RPMI8226 (cell line): ENCODE measurements around the gene KCNK10.
"Not testable (repeated sequence)": the region's sequence is repeated elsewhere in the genome, so short reads cannot be mapped to it uniquely, and the experiment has no call there.

ENCODE experiments used
- DNase-seq: peaks from one replicate; pipeline ENCODE4 v3.0.0-alpha.2; 2015

Gene KCNK10

GRCh38 chr14:88264116-88264515, 59.0 kb downstream of the KCNK10 start:
- DNase-seq: no peak

GRCh38 chr14:88261302-88261701, 61.8 kb downstream of the KCNK10 start:
- DNase-seq: not testable (repeated sequence)

DNA sequence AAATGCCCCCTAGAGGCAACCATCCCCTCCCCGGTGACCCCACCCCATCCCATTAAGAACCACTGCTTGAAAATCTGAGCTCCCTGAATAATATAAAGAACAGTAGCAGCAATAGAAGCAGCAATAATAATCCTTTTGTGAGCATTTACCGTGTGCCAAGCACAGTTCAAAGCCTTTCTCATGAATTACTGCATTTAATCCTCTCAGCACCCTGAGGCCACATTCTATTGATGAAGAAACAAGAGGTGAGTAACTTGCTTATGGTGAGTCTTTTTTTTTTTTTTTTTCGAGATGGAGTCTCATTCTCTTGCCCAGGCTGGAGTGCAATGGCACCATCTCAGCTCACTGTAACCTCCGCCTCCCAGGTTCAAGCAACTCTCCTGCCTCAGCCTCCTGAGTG, 65.0 kb downstream of the KCNK10 start:
- no peak for DNase-seq

DNA sequence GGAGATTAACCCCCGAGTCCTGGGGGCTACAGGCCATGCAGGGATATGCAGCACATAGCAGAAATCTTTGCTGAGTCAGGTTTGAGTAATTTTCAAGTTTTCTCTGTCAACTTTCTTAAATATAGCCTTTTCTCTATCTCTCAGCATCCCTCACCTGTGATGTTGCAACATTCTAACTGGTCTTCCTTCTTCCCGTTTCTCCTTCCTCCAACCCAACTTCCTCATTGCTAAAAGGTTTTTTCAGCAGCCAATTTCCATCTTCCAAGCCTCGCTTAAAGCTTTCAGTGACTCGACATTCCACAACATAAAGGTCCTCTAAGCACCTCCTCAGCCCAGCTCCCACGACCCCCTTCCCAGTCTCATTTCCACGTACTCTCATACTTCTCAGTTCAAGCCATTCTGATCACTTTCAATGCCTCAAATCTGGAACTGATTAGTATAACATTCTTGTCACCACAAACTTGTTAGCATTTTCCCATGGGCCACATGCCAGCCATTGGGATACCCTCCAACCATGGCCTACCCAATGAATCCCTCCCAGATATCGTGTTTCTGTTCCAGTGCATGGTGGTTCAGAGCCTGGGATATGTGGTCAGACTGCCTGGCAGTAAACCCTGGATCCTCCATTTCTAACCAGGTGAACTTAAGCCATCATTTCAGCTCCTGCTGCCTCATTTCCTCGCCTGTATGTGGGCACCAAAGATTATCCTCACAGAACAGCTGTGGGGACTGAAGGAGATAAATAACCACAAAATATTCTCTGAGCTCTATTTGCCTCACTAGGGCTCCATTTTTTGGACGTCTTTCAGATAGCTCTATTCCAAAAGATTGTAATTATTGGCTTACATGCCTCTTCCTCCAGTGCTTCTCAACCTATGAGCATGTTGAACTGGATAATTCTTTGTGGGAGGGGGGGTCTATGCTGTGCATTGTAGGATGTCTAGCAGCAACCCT, 65.8 kb downstream of the KCNK10 start:
- no peak for DNase-seq

- DNase-seq: no peak
These were observed 67.3 kb downstream of the KCNK10 start for GRCh38 chr14:88255798-88256197.

- no peak for DNase-seq
These were observed 67.9 kb downstream of the KCNK10 start for GRCh38 chr14:88255196-88255595.

DNA sequence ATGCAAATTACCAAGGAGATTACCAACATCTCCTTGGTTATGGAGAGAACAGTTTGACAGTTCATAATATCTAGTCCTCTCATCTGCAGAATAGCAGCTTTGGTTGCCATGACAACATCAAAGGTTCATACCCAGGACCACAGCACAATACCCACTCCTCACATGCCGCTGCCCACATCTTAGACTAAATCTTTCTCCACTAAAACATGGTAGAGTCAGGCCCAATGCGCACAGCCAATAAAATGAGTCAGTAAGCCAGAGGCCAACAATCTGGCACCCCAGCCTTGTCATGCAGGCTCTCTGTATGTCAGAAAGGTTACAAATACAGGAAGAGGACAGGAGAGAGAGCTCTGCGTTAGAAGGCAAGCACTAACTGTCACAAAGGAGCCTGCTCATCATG, 70.6 kb downstream of the KCNK10 start:
- no peak for DNase-seq

- no peak for DNase-seq
These were observed 71.4 kb downstream of the KCNK10 start for GRCh38 chr14:88251650-88252049.

DNA sequence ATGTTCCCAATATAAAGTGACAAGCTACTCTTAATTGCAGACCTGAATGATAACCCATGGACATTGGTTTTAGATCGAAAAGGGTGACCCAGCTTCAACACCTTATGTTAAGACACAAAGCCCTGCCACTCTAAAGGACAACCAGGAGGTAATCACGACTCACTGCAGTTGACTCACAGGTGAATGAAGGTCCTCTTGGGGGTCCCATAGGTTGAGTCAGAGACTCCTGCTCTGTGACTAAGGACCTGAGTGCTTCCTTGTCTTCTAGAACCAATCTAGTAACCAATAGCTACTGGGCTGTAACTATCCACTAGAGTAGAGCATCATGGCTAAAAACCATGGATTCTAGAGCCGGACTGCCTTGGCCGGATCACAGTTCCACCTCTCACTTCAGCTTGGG, 73.8 kb downstream of the KCNK10 start:
- DNase-seq: no peak

DNA sequence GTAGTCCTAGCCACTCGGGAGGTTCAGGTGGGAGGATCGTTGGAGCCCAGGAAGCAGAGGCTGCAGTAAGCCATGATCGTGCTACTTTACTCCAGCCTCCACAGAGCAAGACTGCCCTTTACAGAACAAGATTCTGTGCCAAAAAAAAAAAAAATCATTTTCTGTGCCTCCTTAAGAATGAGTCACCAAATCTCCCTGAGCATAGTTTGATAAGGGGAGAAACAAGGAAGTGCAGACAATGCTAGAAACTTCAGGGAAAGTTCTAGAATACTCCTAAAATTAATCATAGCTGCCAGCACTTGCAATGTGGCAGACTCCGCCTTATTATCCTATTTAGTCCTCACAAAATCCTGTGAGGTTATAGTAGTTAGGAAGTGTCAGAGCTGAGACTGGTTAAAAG, 74.5 kb downstream of the KCNK10 start:
- DNase-seq: no peak

GRCh38 chr14:88247228-88247627, 75.8 kb downstream of the KCNK10 start:
- no peak for DNase-seq

DNA sequence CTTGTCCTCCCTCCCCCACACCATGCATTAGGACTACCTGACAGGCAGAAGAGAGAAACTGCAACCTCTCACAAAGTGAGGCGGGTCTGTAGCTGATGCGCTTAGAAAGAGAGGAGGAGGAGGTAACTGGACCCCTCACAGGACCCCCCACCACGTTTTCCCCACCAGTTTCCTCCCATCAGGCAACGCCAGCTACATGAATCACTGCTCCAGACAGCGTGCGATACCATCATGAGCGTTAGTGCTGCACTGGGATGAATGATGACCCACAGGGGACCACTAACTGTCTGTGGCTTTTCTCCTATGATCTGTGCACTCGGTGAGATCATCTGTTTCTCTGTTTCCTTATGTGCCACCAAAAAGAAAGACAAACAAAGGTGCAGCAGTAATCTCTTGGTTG, 77.7 kb downstream of the KCNK10 start:
- no peak for DNase-seq

DNA sequence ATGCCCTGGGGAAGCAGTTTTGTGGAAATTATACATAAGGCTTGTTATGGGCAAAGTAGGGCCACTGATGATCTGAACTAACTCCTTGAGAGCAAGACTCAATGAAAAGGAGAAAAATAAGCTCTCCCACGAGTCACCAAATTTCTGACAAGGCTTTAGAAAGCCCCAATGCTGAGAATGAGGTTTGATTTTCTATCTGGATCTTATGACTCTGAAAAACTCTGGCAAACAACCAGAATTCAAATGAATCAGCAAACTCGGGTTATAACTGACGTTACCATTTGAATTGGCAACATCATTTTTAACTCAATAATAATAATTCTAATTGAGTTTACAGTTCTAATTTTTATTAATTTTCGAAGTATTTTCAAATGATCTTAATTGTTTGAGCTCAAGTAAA, 79.1 kb downstream of the KCNK10 start:
- no peak for DNase-seq

DNA sequence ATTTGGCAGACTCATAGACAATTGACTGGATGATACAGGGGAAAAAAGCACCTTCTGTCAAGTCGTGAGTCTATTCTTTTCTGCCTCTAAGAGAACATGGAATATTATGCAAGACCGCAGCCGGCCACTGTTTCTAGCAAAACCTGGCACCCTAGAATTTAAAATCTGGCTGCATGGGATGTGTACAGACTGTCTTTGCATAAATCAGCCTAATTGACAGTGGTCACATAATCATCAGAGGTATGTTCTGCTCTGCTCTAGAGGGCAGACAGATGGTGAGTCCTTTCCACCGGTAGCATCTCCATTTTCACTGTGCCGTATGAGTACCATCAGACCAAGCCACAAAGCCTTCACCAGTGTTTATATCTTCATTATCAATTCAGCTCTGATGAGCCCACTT, 80.6 kb downstream of the KCNK10 start:
- no peak for DNase-seq

DNA sequence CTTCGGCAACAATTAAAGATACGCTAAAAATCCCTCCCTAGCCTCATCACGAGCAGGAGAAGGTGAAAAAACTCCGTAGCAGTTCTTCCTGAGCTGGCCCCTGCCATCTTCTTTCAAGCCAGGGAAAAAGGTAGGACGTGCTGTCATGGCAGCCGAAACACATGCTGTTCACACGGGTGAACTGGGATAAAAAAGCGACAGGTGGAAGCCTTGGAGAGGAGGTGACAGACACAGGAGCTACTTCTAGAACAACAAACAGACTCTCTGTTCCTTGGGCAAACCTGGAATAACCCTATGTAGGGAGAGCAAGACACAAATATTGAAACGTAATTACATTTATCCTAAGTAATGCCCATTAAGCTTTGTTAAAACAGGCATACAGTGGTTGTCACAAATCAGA, 81.3 kb downstream of the KCNK10 start:
- DNase-seq: no peak

- DNase-seq: no peak
These were observed 88.6 kb downstream of the KCNK10 start for GRCh38 chr14:88234442-88234841.

DNA sequence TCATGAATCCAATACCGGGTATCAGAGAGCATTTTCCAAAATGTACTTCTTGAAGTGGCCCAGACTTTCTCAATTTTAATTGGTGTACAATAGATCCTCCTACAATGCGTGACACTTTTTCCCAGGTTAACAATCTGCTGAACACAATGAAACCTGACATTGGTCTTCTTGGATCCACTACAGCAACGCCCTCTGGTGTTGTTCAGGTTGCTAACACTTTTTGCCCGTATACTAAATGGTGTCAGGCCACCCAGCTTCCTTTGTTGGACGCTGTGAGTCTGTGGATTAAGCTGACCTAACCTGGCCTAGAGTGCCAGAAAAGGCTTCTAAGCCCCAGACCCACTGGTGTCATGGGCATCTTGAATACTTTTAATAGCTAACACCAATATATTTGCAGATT, 89.2 kb downstream of the KCNK10 start:
- DNase-seq: peak; percentile 5

DNA sequence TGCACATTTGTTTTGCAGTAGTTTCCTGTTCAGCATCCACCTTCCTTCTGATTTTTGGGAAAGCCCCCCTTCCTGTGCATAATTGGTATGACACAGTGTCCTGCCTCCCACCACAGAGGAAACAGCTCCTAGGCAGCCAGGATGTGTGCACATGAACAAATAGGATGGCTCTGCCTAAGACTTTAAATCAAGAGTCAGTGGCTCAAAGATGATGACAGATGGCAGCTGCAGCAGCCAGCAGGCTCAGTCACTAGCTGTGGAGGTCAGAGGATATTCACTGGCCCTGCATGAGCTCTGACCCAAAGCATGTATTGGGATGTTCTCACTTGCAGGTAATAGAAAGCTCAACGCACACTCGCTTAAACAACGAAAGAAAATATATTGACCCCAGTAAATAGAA, 90.3 kb downstream of the KCNK10 start:
- DNase-seq: no peak

DNA sequence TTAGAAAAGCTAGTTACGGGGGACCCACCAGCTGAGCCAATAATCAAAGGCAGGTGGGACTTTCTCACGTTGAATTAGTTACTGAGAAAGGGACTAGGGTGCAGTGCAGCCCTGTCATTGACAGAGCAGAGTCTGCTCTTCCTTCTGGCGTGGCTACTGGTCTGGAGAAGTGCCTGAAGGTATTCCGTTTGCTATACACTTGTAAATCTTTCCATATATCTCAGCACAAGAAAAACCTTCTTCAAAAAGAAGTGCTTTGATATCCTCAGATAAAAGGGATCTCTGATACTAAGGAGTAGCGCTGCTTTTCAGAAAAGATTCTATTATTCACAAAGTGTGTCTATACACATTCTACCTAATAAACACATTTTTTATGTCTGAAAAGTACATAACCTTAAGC, 91.5 kb downstream of the KCNK10 start:
- DNase-seq: no peak

DNA sequence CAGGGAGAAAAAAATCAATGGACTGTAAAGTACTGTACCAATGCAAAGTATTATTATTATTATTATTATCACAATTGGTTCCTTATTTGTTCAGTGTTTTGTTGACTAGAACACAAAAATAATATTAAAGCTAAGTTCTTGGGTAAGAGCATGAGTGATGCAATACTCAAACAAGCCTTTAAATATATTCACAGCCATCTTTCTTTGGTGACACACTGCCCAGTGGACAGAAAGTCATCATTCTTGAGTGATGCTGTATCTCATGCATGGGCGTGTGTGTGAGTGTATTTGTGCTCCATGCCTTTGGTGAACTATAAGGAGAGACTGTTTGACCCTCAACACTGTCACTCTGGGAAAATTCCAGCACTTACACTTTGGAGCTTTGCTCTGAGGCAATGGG, 93.6 kb downstream of the KCNK10 start:
- DNase-seq: no peak

- no peak for DNase-seq
These were observed 94.4 kb downstream of the KCNK10 start for GRCh38 chr14:88228522-88229236.

- no peak for DNase-seq
These were observed 95.4 kb downstream of the KCNK10 start for GRCh38 chr14:88227693-88228092.

DNA sequence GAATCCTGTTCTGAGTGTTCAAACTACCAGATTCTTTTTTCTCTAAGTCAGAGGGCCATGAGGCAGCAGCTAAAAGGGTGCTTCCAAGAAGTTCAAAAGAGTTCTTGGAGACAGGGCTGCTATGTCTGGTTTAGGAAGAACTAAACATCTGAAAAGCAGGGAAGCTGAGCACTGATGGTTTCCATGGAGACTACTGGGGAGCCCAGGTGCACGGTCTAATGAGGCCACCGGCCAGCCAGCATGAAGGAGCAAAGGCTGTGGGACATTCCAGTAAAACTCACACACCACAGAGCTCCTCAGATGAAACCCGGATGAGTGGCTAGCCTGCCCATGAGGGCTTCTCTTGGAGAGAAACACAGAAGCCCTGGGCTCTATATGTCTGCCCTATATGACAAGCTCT, 97.3 kb downstream of the KCNK10 start:
- DNase-seq: no peak
